Endothelial cell of umbilical vein (primary cell): Measurements from ENCODE around the gene STK11IP.

Experiments
- CTCF ChIP-seq, 2 donors: IDR thresholded peaks; 1 replicate in 1 of 2; 2 replicates in 1 of 2; pipeline ENCODE4 v1.5.1; 2011; ENCODE audit warnings: low read length in 2 of 2, mild to moderate bottlenecking in 2 of 2, moderate library complexity in 2 of 2, control low read depth in 1 of 2, inconsistent platforms in 1 of 2, low read depth in 1 of 2; ENCODE audit not compliant: insufficient read depth in 1 of 2; ENCODE audit errors: extremely low read depth in 1 of 2
- EZH2 ChIP-seq: IDR thresholded peaks from 2 replicates; pipeline ENCODE4 v1.6.1; 2012; ENCODE audit warnings: borderline replicate concordance, low read depth, mild to moderate bottlenecking, moderate library complexity, low read length, inconsistent platforms; ENCODE audit not compliant: severe bottlenecking
- FOS ChIP-seq: IDR thresholded peaks from 2 replicates; pipeline ENCODE4 v1.6.1; 2011; ENCODE audit warnings: mild to moderate bottlenecking, low read length, moderate library complexity, borderline replicate concordance; ENCODE audit not compliant: insufficient read depth
- JUN ChIP-seq: IDR thresholded peaks from 2 replicates; pipeline ENCODE4 v1.6.1; 2011; ENCODE audit warnings: borderline replicate concordance, low read depth; ENCODE audit not compliant: insufficient read length, insufficient read depth
- MYC ChIP-seq: IDR thresholded peaks from one replicate; pipeline ENCODE4 v1.6.1; 2011; ENCODE audit warnings: mild to moderate bottlenecking, low read depth, low read length
- POLR2A ChIP-seq: IDR thresholded peaks from 2 replicates; pipeline ENCODE4 v1.6.1; 2012; ENCODE audit warnings: low read depth, mild to moderate bottlenecking, control low read depth, low read length
- POLR2AphosphoS5 ChIP-seq: IDR thresholded peaks from 2 replicates; pipeline ENCODE4 v1.6.1; 2012; ENCODE audit warnings: low read depth, mild to moderate bottlenecking, control low read depth, low read length, moderate library complexity; ENCODE audit not compliant: insufficient read depth
- TF ChIP-seq, protein P1 (sequence below): IDR thresholded peaks from 2 replicates; pipeline ENCODE4 v1.6.1; 2011; ENCODE audit not compliant: insufficient read depth, insufficient read length

DNA sequence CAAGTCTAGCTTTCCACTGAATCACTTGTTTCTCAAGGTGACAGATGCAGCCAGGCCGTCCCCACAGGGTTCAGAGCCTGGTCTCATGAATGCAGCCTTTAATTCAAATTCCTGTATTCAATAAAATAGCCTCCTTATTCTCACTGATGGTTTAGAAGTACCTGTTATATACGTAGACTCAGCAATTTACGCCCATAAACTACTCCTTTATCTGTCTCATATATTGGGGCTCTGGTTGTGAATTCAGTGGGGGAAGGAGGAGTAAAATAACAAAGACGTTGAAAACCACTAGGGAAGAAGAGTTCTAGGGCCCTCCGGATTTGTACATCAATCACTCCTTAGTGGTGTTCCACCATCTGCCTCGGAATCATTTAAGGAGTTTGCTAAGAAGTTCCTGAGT, 28.0 kb upstream of the STK11IP start:
- no peak for TF ChIP-seq CTCF (IDR thresholded peaks at IDR 0.05; ENCODE audit: extremely low read depth in 1 of 2, insufficient read depth in 1 of 2, low read depth in 1 of 2, low read length in 2 of 2)
- TF ChIP-seq EZH2, result no peak
- TF ChIP-seq FOS, result no peak
- no peak for TF ChIP-seq POLR2A
- no peak for TF ChIP-seq POLR2AphosphoS5
- TF ChIP-seq, protein P1, sequence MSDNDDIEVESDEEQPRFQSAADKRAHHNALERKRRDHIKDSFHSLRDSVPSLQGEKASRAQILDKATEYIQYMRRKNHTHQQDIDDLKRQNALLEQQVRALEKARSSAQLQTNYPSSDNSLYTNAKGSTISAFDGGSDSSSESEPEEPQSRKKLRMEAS, result no peak
- no peak for TF ChIP-seq JUN
- no peak for TF ChIP-seq MYC
